ENCODE data around the gene SLC7A14.

GRCh38 chr3:170443457-170443856 is 142.4 kb downstream of the SLC7A14 start:
- TF ChIP-seq, protein P1, sequence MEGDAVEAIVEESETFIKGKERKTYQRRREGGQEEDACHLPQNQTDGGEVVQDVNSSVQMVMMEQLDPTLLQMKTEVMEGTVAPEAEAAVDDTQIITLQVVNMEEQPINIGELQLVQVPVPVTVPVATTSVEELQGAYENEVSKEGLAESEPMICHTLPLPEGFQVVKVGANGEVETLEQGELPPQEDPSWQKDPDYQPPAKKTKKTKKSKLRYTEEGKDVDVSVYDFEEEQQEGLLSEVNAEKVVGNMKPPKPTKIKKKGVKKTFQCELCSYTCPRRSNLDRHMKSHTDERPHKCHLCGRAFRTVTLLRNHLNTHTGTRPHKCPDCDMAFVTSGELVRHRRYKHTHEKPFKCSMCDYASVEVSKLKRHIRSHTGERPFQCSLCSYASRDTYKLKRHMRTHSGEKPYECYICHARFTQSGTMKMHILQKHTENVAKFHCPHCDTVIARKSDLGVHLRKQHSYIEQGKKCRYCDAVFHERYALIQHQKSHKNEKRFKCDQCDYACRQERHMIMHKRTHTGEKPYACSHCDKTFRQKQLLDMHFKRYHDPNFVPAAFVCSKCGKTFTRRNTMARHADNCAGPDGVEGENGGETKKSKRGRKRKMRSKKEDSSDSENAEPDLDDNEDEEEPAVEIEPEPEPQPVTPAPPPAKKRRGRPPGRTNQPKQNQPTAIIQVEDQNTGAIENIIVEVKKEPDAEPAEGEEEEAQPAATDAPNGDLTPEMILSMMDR (conservative IDR thresholded peaks at IDR 0.05; ENCODE audit: low read depth, low read length) = no peak
- TF ChIP-seq POLR2A (IDR thresholded peaks at IDR 0.05; ENCODE audit: low read depth, low read length) (no peak), MAFK (IDR thresholded peaks at IDR 0.05; ENCODE audit: low read depth, low read length) (no peak), BHLHE40 (IDR thresholded peaks at IDR 0.05; ENCODE audit: low read depth, low read length) (no peak), USF2 (IDR thresholded peaks at IDR 0.05; ENCODE audit: low read depth, low read length) (no peak), MAZ (IDR thresholded peaks at IDR 0.05; ENCODE audit: borderline replicate concordance, low read depth, low read length) (no peak), RAD21 (IDR thresholded peaks at IDR 0.05; ENCODE audit: low read length) (no peak), CEBPB (IDR thresholded peaks at IDR 0.05; ENCODE audit: low read depth, low read length) (no peak), FOS (IDR thresholded peaks at IDR 0.05; ENCODE audit: low read depth, low read length) (no peak)

All from IMR-90 (cell line).